NCI-H526 (cell line): ENCODE measurements around the gene IRS1.

ENCODE experiments used
- DNase-seq, 2 experiments: peaks; one replicate each; lab custom pipeline; 2025; lab: John Stamatoyannopoulos, UW

IRS1 gene

GRCh38 chr2:226758921-226759640 is 40.5 kb downstream of the IRS1 start:
- DNase-seq, result no peak

DNA sequence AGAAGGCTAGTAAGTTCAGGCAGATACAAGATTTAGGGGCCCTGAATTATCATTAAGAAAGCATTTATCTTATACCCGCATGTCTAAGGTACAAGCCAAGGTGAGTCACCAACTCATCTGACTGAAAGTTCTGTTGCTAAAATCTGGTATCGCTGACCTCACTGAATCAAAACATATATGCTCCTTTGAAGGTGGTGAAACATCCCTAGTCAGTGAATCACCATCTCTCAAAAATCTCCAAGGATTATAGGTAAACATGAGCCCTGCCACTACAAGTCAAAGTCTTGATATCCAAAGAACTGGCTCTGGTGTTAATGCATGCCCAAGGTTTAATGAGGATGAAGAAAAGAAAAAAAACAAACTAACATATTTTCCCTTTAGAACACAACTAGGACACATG is 43.5 kb downstream of the IRS1 start:
- DNase-seq, result no peak

GRCh38 chr2:226755631-226756030 is 44.0 kb downstream of the IRS1 start:
- no peak for DNase-seq

- no peak for DNase-seq
These were observed 44.6 kb downstream of the IRS1 start for GRCh38 chr2:226754821-226755604.

DNA sequence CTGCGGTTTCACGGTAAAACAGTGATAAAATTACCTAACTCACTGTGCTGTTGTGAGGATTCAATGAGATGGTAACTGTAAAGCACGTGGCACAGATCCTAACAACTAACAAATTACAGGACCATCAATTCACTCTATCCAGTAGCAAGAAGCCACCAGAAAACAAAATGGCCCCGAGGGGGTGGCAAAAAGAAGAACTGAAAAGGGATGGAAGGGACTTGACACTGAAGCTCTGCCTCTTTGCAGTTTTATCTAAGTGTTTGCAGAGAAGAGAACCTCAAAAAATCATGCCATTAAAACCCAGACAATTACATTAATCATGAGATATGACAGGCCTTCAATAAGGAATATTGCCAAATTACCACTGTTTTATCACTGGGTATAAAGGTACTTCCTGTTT is 46.7 kb downstream of the IRS1 start:
- DNase-seq, result no peak

- no peak for DNase-seq
These were observed 52.3 kb downstream of the IRS1 start for GRCh38 chr2:226747288-226747687.

DNA sequence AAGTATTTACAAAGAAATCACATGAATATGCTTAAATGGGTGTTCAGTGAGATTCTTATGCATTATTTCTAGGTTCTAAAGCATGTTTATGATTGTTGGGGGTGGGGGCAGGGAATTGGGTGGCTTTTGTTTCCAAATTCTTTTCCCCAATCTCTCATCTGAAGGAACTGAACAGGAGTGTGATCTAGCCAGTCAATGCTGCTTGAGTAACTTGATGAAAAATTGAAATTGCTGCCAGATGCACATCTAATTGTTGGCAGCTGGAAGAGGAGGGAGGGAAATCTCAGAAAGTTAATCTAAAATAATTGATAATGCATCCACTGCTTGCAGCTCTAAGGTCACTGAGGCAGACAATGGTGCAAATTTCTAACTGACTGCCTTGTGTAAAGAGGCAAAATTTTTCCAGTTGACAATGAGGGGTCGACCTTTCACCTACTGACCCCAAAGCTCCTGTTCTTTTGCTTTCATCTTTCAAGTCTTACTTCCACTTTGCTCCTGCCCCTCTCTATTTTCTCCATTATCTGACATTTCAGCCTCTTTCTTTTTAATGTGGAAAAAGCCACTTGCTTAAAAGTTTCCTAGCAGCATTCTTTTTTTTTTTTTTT is 53.3 kb downstream of the IRS1 start:
- DNase-seq, result no peak

GRCh38 chr2:226743915-226744314 is 55.7 kb downstream of the IRS1 start:
- DNase-seq, result peak in 1 of 2 experiments; percentile 5

DNA sequence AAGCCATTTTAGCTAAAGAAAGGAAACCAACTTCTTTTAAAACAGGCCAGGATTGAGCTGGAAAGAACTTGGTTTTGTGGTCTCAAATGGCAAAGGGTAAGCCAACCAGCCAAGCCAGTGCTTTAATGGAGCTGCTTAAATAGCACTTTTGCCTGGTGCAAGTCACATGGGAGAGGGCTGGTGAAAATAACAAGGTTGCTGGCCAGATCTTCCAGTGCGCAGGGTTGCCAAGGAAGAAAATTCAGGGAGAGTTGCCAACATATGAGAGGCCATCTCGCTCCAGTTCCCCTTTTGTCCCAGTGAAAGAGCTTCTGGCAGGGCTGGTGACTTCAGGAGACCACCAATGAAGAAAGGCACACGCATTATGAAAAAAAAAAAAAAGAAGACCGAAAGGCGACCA is 57.3 kb downstream of the IRS1 start:
- DNase-seq, result no peak

GRCh38 chr2:226740039-226740648 is 59.5 kb downstream of the IRS1 start:
- DNase-seq, result no peak

- DNase-seq, result no peak
These were observed 60.0 kb downstream of the IRS1 start for GRCh38 chr2:226739545-226740030.

DNA sequence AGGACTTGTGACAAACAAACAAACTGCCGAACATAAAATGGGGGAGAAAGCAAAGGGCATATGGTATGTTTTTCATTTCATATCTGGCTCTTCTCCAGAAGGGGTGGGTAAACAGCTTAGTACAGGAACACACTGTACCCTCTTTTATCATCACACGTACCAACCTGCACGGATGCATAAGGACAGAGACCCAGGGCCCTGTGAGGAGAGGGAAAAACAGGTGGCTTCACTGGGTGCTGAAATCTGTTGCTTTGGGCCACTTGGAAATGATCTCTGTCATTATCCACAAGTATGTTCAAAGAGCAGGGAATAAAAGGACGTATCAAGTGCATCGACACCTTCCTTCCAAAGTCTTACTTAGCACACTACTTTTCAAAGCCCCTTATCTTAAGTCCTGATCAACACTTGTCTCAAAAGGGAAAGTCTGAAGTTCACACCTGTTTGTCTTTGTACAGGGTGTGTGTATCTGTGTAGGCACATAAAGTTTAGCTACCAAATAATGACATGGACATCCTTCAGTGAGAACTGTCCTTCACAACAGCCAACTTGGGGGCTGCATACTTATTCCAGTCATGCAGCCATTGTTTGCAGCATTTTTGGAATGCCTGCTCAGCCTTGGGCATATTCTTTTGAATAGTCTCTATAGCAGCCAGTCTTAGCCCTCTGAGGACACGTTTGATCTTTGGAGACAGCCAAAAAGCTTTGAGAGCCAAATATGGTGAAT is 60.6 kb downstream of the IRS1 start:
- DNase-seq, result no peak

GRCh38 chr2:226738191-226738820 is 61.3 kb downstream of the IRS1 start:
- DNase-seq, result no peak

- no peak for DNase-seq
These were observed 63.2 kb downstream of the IRS1 start for GRCh38 chr2:226736382-226736781.

DNA sequence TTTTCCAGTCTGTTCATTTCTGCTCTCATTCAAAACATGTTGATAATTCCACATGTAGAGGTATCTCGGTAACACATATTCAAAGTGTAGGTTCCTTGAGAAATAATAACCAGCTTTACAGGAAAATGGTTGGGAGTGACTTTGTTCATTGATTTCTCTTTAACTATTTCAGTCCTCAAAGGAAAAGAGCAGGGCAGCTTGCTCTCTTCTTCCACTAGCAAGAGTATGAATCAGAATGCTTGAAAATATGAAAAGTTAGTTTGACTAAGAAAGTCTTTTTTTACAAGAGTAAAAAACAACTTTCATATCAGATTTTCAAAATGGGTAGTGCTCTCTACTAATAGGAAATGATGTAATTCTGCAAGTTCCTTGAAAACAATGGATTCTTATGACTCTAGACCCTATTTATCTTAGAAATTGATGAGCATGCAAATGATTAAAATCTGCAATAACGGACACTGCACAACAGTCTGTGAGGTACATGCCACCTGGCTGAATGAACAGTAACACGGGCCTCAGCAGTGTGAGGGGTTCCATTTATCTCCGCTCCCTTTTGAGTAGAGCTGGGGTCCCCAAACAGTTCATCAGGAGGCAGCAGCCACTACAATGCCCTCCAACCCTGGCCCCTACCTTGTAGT is 65.6 kb downstream of the IRS1 start:
- no peak for DNase-seq

DNA sequence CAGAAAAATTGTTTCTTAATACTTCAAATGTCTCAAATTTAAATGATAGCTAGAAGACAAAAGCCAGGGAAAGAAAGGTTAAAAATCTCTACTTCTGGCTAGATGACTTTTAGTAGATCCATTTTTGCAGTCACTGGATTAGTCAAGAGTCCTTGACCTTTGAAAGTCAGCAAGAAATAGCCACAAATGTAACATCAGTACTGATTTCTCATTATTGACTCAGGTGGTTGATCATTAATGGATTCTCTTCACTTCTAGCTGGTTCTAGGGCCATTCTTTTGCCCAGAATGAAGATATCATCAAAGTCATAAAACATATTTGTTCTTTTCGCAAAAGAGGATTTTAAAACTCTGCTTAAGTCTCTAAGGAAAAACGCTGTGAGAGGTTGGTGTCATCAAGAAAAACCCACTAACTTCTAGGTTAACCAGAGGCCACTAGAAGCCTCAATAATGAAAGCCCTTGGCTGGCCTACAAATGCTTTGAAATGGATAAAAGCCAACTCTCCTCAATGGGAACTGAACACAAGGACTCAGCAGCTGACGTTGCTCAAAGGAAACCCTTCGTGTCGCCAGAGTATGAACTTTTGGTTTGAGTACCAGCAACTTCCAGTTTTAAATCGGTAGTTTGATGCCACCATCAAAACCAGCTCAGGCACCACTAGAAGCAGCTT is 66.3 kb downstream of the IRS1 start:
- no peak for DNase-seq

- DNase-seq, result no peak
These were observed 67.0 kb downstream of the IRS1 start for GRCh38 chr2:226732478-226733188.

GRCh38 chr2:226730481-226730880 is 69.1 kb downstream of the IRS1 start:
- DNase-seq, result no peak

GRCh38 chr2:226728996-226729395 is 70.6 kb downstream of the IRS1 start:
- DNase-seq, result no peak

DNA sequence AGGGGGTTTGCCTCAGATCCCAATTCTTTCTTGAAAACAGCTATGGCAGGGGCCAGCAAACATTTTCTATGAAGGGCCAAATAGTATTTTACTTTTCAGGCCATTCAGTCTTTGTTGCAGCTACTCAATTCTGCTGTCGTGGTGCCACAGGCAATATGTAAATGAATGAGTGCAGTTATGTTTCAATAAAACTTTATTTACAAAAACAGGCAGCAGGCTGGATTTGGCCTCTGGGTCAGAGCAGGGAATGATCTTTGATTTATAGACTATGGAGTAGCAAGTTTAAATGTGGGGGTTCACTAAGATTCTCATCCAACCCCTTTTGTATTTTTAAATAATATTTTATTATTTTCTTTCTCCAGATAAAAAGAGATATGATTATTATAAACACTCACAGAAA is 72.4 kb downstream of the IRS1 start:
- DNase-seq, result no peak
